ENCODE data around the gene DLGAP1. TPM values are rescaled to one million over a fixed set of nuclear protein-coding genes. Genes with fewer than 3 reads are reported as not detected.

DLGAP1 gene
- polyA plus RNA-seq, 1 experiment, result 0.09 TPM

- POLR2A ChIA-PET, result interaction anchor here (0.6 kb wide), 1 partner anchor 67 kb away, joined by 7 read pairs; no protein-coding TSS in a partner anchor
- CTCF ChIA-PET, result interaction anchor here (0.5 to 1.0 kb wide), 2 partner anchors 59 to 140 kb away, joined by 3 to 4 read pairs; no protein-coding TSS in a partner anchor
- peak overlapping the region; percentile 11 for H3K27ac ChIP-seq (ENCODE audit: low read depth, low read length)
- no peak overlapping the region for H3K4me3 ChIP-seq (ENCODE audit: low read depth, low read length)
- DNase-seq (ENCODE audit: low read depth, low spot score), result peak; percentile 33
- H3K27me3 ChIP-seq (ENCODE audit: control insufficient read depth, insufficient read depth, low read length), result peaks cover 4% of the 10 kb centered on the region
- no peak for TF ChIP-seq CTCF (IDR thresholded peaks at IDR 0.05; ENCODE audit: low read depth, low read length)
- peaks cover 8% of the 10 kb centered on the region for H3K9me3 ChIP-seq (ENCODE audit: control insufficient read depth, insufficient read depth, low read length)
Observed at GRCh38 chr18:3526421-3527354, 928.4 kb downstream of the DLGAP1 start.

- CTCF ChIA-PET, result interaction anchor here (0.5 to 1.0 kb wide), 2 partner anchors 60 to 141 kb away, joined by 3 to 4 read pairs; no protein-coding TSS in a partner anchor
- peak overlapping the region; percentile 11 for H3K27ac ChIP-seq (ENCODE audit: low read depth, low read length)
- TF ChIP-seq CTCF (IDR thresholded peaks at IDR 0.05; ENCODE audit: low read depth, low read length), result no peak
Observed at GRCh38 chr18:3525870-3526420, 929.2 kb downstream of the DLGAP1 start.

GRCh38 chr18:3524706-3525105 is 930.4 kb downstream of the DLGAP1 start:
- peaks cover 11% of the 10 kb centered on the region for H3K27me3 ChIP-seq (ENCODE audit: control insufficient read depth, insufficient read depth, low read length)
- no peak for TF ChIP-seq CTCF (IDR thresholded peaks at IDR 0.05; ENCODE audit: low read depth, low read length)
- POLR2A ChIA-PET, result no interaction called here
- no peak for DNase-seq (ENCODE audit: low read depth, low spot score)
- CTCF ChIA-PET, result interaction anchor here (0.6 to 1.1 kb wide), 3 partner anchors 60 to 246 kb away, joined by 3 to 4 read pairs (median 3); no protein-coding TSS in a partner anchor
- H3K9me3 ChIP-seq (ENCODE audit: control insufficient read depth, insufficient read depth, low read length), result peaks cover 8% of the 10 kb centered on the region
- no peak overlapping the region for H3K27ac ChIP-seq (ENCODE audit: low read depth, low read length)
- H3K4me3 ChIP-seq (ENCODE audit: low read depth, low read length), result no peak overlapping the region

More at GRCh38 chr18:3525870-3526420, 929.2 kb downstream of the DLGAP1 start:
- POLR2A ChIA-PET, result interaction anchor here (0.6 kb wide), 1 partner anchor 67 kb away, joined by 7 read pairs; no protein-coding TSS in a partner anchor
- H3K9me3 ChIP-seq (ENCODE audit: control insufficient read depth, insufficient read depth, low read length), result peaks cover 8% of the 10 kb centered on the region
- no peak for DNase-seq (ENCODE audit: low read depth, low spot score)
- H3K4me3 ChIP-seq (ENCODE audit: low read depth, low read length), result no peak overlapping the region
- H3K27me3 ChIP-seq (ENCODE audit: control insufficient read depth, insufficient read depth, low read length), result peaks cover 7% of the 10 kb centered on the region

GRCh38 chr18:3520230-3521085 is 934.6 kb downstream of the DLGAP1 start:
- DNase-seq (ENCODE audit: low read depth, low spot score), result no peak
- no peak overlapping the region for H3K27ac ChIP-seq (ENCODE audit: low read depth, low read length)
- no peak overlapping the region for H3K4me3 ChIP-seq (ENCODE audit: low read depth, low read length)
- TF ChIP-seq CTCF (IDR thresholded peaks at IDR 0.05; ENCODE audit: low read depth, low read length), result no peak
- CTCF ChIA-PET, result no interaction called here
- POLR2A ChIA-PET, result no interaction called here
- H3K9me3 ChIP-seq (ENCODE audit: control insufficient read depth, insufficient read depth, low read length), result peaks cover 8% of the 10 kb centered on the region
- peaks cover 7% of the 10 kb centered on the region for H3K27me3 ChIP-seq (ENCODE audit: control insufficient read depth, insufficient read depth, low read length)

Data from AG04450 (cell line).